GM21619 (cell line): ENCODE measurements around the gene HDLBP.

Experiments used
- ATAC-seq: cut with Tn5 transposase; IDR thresholded peaks from one replicate; pipeline ENCODE4 v1.9.1; 2021; ENCODE audit not compliant: unreplicated experiment

Gene HDLBP

GRCh38 chr2:241179899-241180298 is 135.6 kb downstream of the HDLBP start:
- no peak for ATAC-seq

DNA sequence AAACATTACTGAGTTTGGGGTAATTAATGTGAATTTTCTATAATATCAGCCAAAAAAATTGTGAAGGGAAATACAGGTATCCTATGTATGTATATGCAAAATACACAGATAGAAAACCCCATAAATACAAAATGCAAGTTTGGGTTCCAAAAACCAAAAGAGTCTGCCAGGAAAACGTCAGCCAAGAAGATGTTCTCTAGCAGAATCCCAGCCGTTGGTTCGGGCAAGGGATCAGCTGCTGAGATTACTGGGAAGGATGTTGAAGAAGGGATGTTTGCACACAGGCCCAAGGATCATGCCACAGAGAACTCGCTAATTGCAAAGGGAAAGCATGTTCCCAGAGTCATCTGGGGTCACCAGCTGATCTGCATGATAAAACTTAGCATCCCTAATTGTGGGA is 136.5 kb downstream of the HDLBP start:
- ATAC-seq = no peak

DNA sequence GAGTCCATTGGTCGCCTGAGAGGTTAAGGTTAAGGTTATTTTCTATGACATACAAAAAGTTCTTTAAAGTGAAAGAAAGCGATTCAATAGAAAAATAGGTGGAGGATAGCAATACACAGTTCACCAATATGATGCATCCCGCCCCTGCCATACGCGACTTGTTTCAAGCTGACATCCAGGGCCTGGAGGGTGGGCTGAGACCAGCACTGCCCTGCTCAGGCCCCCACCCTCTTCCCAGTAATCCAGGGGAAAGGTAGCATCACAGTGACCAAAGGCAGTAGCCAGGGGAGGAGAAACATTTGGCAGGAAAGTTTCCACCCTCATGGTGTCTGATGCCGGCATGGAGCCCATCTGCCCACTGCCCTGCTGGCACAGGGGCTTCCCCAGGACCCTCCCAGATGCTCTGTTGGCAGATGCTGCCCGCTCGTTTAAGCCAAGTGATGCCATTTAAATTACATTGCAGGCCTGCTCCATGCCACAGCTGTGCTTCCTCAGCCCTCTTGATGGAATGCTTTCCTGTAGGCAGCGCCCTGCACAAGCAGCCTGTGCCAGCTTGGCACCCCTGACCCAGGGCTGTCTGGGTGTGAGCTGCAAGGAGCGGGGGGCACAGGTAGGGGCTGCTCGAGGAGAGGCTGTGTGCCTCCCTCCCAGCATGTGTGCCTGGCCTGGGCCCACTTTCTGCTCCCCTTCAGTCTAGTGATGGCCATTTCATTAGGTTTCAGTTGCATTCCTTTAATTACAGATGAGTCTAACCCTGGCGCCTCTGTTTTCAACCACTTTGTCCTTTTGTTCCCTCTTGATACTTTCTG is 137.7 kb downstream of the HDLBP start:
- ATAC-seq = no peak
